HG02943 (cell line): ENCODE results near the gene SGK1.
"Not testable (repeated sequence)": the region's sequence is repeated elsewhere in the genome, so short reads cannot be mapped to it uniquely, and the experiment has no call there.

Experiments used
- ATAC-seq: cut with Tn5 transposase; IDR thresholded peaks from one replicate; pipeline ENCODE4 v1.9.1; 2021; ENCODE audit warnings: mild to moderate bottlenecking, low read depth, moderate library complexity; ENCODE audit not compliant: unreplicated experiment

SGK1 gene

GRCh38 chr6:134233180-134233955 is 84.5 kb downstream of the SGK1 start:
- ATAC-seq: no peak

- ATAC-seq: no peak
These were observed 87.0 kb downstream of the SGK1 start for GRCh38 chr6:134230940-134231339.

GRCh38 chr6:134230087-134230700 is 87.7 kb downstream of the SGK1 start:
- ATAC-seq: no peak

GRCh38 chr6:134229520-134229919 is 88.4 kb downstream of the SGK1 start:
- ATAC-seq: no peak

- ATAC-seq: no peak
These were observed 94.0 kb downstream of the SGK1 start for GRCh38 chr6:134223796-134224420.

GRCh38 chr6:134221250-134221649 is 96.7 kb downstream of the SGK1 start:
- no peak for ATAC-seq

GRCh38 chr6:134217798-134218140 is 100.1 kb downstream of the SGK1 start:
- ATAC-seq: no peak

GRCh38 chr6:134217105-134217797 is 100.7 kb downstream of the SGK1 start:
- ATAC-seq: no peak

- no peak for ATAC-seq
These were observed 101.5 kb downstream of the SGK1 start for GRCh38 chr6:134216301-134217010.

GRCh38 chr6:134213410-134213809 is 104.5 kb downstream of the SGK1 start:
- not testable (repeated sequence) for ATAC-seq

GRCh38 chr6:134211297-134211696 is 106.6 kb downstream of the SGK1 start:
- ATAC-seq: no peak

- ATAC-seq: no peak
These were observed 110.5 kb downstream of the SGK1 start for GRCh38 chr6:134207421-134207820.

- ATAC-seq: no peak
These were observed 112.5 kb downstream of the SGK1 start for GRCh38 chr6:134205366-134205765.

GRCh38 chr6:134204759-134205158 is 113.2 kb downstream of the SGK1 start:
- not testable (repeated sequence) for ATAC-seq

GRCh38 chr6:134204031-134204430 is 113.9 kb downstream of the SGK1 start:
- ATAC-seq: no peak

- no peak for ATAC-seq
These were observed 116.2 kb downstream of the SGK1 start for GRCh38 chr6:134201716-134202115.

GRCh38 chr6:134199848-134200606 is 117.9 kb downstream of the SGK1 start:
- no peak for ATAC-seq

GRCh38 chr6:134198093-134198492 is 119.8 kb downstream of the SGK1 start:
- no peak for ATAC-seq

GRCh38 chr6:134197685-134198084 is 120.2 kb downstream of the SGK1 start:
- not testable (repeated sequence) for ATAC-seq
